GM12891 (cell line): ENCODE data around the gene CCDC88C.

ENCODE experiments used
- DNase-seq: peaks from one replicate; pipeline ENCODE4 v3.0.0; 2011; ENCODE audit warnings: low spot score; ENCODE audit not compliant: insufficient read length
- FAIRE-seq: peaks from 2 replicates; lab custom pipeline; 2011; peaks lifted over from hg19 to GRCh38; lab: Jason Lieb, UNC
- PAX5 ChIP-seq: IDR thresholded peaks from 2 replicates; pipeline ENCODE4 v1.6.1; 2011; ENCODE audit warnings: low read length, moderate library complexity, mild to moderate bottlenecking; ENCODE audit not compliant: insufficient read depth, severe bottlenecking
- POLR2A ChIP-seq: IDR thresholded peaks from 2 replicates; pipeline ENCODE4 v1.6.1; 2011; ENCODE audit warnings: low read depth, low read length, control low read depth
- POLR2AphosphoS5 ChIP-seq: IDR thresholded peaks from 2 replicates; pipeline ENCODE4 v1.6.1; 2011; ENCODE audit warnings: low read depth, low read length, control low read depth
- POU2F2 ChIP-seq: IDR thresholded peaks from 2 replicates; pipeline ENCODE4 v1.6.1; 2011; ENCODE audit warnings: low read depth, mild to moderate bottlenecking, control low read depth, low read length, moderate library complexity
- SPI1 ChIP-seq: IDR thresholded peaks from 2 replicates; pipeline ENCODE4 v1.6.1; 2011; ENCODE audit warnings: low read depth, low read length, control low read depth
- TAF1 ChIP-seq: IDR thresholded peaks from 2 replicates; pipeline ENCODE4 v1.6.1; 2011; ENCODE audit warnings: low read depth, low read length, control low read depth

Gene CCDC88C

DNA sequence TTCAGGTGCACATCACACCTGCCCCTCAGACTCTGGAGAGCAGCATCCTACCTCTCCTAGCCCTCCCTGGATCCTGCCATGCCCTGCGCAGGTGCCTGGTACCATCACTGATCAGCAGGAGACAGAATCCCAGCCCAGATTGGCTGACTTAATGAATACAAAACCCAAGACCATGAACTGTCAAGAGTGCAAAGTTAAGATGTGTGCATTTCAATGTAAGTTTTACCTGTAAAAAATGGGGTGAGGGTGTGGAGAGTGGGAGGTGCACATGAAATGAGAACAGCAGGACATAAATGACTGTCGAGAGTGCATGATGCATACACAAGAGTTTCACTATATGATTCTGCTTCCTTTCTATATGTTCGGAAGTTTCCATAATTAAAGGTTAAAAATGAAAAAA lies 115.2 kb downstream of the CCDC88C start:
- TF ChIP-seq SPI1 (no peak), POU2F2 (peak; percentile 56; the same call in 1 of the 2 replicates)
- DNase-seq (peak; percentile 53), FAIRE-seq (peak; percentile 23)

DNA sequence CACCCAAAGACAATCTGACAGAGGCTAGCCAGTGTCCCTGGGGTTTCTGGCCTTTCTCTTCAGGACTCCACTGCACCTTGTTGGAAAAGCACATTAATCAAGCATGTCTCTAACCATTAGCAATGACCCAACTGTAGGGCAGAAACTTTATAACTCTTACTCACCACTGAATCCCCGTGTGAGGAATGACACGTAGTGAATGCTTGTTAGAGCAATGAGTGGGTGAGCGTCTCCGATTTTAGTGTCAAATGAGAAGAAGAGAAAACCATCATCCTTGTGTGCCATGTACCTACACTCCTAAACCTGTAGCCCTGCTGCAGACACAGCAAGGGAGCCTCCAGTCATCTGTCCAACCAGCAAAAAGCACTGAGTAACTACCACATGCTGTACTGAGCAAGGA lies 116.7 kb downstream of the CCDC88C start:
- DNase-seq (no peak), FAIRE-seq (no peak)
- TF ChIP-seq SPI1 (no peak), POU2F2 (no peak), POLR2AphosphoS5 (no peak), TAF1 (no peak), PAX5 (no peak), POLR2A (no peak)

DNA sequence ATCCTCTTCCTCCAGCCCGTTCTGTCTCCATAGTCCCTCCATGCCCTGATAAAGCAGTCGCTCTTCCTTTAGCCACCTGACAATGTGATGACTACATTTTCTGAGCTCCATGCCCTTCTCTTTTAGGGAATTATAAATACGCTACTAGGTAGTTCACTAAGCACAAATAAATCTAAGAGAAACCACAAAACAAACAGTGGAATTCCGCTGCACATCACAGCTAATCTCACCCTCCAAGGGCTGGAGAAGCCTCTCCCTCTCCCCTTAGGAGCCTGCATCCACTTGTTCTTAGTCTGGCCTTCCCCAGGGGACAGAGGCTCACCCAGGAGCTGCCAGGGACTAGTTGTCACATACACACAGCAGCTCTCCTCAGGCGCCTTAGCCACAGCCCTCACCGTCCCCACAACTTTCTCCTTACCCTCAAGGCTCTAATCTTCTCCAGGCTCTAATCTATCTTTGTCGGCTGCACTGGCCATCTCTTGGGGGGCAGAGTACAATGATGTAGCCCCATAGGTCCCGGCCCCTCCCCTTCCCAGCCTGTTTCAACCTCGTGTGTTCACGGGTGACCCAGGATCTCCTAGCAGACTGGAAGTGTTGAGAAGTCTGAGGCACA lies 117.2 kb downstream of the CCDC88C start:
- DNase-seq (no peak), FAIRE-seq (no peak)
- TF ChIP-seq TAF1 (no peak), POLR2AphosphoS5 (no peak), POU2F2 (no peak), PAX5 (no peak)

DNA sequence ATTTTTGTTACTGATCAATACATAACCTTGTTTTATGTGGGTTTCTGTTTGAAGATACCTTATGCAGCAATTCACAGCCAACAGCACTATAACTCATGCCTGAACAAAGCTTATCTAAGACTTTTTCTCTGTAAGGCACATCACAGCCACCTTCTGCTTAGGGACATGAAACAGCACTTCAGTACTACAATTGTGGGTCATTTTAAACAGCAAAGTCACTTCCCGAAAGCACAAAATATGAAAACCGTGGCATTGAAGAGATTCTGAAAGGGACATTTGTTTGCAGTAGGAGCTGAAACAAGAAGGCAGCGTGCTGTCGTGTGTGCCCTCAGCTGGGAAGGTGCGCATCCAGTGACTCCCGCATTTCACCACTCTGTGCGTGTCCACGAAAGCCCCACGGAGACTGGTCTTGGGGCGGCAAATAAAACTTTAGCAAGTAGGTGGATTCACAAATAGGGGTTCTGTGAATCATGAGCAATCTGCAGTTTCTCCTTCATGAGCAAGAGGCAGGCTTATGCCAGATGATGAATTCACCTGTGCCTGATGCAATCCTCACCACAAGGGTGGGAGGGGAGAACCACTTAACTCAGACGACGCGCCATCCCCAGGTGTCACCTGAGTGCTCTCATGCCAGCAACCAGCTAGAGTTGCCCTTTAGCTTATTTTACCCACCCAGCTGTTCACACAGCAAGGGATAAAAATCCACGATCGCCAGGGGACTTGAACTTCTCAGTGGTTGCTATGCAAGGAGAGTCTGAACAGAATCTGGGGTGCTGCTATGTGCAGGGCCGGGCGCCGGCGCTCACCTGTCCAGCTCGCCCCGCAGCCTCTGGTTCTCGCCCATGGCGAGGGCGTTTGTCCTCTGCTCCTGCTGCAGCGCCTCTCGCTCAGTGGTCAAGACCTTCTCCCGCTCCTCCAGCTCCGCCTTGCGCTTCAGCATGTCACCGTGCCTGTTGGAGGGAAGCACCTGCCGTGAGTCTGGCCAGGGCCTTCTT lies 118.2 kb downstream of the CCDC88C start:
- no peak for DNase-seq
- TF ChIP-seq TAF1 (no peak), POLR2A (no peak), PAX5 (no peak), POLR2AphosphoS5 (no peak), SPI1 (no peak), POU2F2 (no peak)

DNA sequence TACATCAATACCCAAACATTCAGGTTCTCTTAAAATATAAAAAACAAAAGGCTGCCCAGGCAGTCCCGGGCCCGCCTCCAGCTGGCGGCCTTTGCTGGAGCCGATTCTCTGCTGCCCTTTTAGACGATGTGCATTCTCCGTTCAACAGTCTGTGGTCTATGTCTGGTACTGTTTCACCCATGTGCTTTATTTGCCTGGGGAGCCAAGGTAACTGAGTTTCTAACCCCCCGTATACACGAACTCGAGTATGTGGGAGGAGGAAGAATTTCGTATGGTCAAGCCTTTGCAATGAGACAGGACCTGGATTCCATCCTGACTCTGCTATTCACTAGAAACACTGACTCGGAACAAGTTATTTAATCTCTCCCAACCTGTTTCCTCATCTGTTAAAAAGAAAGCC lies 119.0 kb downstream of the CCDC88C start:
- DNase-seq, result no peak

More for the DNA sequence above, 118.2 kb downstream of the CCDC88C start:
- no peak for FAIRE-seq

DNA sequence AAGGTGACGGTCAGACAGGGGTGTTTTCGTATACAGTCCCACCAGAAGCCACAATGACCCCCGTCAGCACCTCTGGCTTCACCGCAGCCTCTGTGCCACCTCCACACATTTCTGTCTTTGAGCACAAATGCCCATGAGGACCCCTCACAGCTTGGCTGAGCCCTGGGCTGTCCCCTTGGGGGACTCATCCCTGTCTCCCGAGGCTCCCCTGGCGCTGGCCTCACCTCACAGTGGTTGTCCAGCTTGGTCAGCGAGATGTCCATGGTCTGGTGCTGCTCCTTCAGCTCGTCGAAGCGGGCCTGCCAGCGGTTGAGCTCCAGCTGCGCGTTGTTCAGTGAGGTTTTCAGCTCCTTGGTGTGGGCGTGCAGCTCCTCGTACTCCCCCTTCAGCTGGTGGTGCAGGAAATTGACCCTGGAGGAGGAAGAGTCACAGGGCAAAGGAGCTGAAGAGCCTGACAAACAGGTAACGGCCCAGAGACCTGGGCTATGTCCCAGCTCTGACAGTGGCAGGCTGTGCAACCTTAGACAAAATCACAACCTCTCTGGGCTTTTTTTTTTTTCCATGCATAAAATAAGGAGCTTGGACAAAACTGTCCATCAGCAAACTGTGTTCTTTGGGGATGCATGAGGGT lies 120.4 kb downstream of the CCDC88C start:
- no peak for TF ChIP-seq PAX5
- 0 out of 2 replicates have a peak, but pooled peaks have one; percentile 18 for TF ChIP-seq POU2F2
- no peak for DNase-seq
- FAIRE-seq, result no peak

More for the DNA sequence above, 119.0 kb downstream of the CCDC88C start:
- FAIRE-seq, result no peak
- TF ChIP-seq TAF1, result no peak

DNA sequence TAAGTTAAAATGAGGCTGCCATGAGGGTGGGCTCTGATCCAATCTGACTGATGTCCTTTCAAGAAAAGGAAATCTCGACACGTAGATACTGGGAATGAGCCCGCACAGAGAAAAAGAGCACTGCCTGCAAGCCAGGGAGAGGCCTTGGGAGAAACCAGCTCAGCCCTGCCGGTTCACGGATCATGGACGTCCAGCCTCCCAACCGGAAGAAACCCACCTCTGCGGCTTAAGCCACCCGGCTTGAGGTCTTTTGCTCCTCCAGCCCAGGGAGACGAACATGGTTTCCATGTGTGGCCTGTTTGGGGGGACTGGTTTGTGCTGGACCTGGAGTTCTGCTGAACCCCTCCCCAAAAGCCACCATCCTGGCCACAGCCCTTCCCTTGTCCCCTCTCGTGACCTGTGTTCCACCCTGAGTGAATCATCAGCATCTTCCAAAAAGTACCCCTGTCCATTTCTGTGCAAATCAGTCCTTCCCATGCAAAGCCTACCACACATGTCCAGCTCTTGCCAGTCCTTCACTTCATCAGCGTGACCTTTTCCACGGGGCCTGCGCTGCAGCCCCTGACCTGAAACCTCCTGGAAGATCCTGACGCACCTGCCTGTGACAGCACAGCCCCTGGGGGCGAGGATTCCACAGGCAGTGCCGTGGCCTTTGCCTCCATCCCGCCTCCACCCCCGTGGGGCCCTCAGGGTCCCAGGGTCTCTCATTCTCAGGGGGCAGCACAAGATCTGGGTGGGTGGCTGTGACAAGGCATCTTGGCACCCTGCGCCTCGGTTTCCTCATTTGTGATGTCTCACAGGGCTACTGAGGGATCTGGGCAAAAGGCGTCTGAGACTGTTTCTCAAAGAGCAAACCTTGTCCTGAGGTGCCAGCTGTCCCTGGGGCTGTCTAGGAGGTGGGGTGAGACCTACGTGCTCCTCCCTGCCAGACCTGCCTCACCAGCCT lies 121.5 kb downstream of the CCDC88C start:
- FAIRE-seq, result no peak
- TF ChIP-seq POLR2A (no peak), POU2F2 (no peak), PAX5 (no peak), SPI1 (no peak), POLR2AphosphoS5 (no peak), TAF1 (no peak)
- no peak for DNase-seq

DNA sequence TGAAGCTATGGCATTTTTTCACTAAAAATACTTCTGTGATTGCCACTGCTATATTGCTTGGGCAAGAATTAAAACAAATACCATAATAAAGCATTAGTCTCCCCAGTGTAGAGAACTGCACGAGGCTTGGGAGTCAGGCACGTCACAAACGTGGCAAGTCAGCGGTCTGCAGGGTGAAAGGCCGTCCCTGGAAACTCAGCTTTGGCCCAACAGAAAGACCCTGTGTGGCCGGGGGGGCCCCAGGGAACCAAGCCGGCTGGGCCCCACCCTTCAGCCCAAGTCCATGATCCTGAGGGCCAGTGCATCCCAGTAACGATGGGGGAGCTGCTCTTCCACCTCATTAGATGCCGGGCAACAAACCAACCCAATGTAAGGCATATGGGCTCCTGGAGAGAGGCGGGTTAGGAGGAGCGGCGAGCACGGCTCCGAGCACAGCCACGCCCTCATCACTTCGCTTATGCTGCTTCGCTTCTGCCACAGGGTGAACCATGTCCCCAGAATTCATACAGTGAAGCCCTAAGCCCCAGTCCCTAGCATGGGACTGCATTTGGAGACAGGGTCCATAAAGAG lies 122.3 kb downstream of the CCDC88C start:
- DNase-seq (no peak), FAIRE-seq (no peak)
- no peak for TF ChIP-seq POU2F2
- TF ChIP-seq POLR2A, result no peak
- TF ChIP-seq SPI1, result no peak
- TF ChIP-seq PAX5, result no peak
- no peak for TF ChIP-seq POLR2AphosphoS5
- TF ChIP-seq TAF1, result no peak

DNA sequence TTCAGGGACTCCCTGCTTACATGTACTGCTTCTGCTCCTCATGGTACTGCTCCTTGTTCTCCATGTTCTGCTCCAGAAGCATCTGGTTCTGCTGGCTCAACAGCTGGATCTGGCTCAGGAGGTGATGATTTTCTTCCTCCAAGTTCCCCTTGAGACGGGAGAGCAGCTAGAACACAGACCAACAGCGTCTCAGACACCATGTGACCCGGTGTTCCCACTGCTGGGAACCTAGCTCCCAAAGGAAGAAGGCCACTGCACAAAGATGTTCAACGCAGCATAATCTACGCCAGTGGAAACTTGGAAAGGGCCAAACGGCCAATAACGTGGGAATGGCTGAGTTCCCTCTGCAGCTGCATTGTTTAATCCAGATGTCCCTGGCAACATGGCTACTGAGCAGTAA lies 123.5 kb downstream of the CCDC88C start:
- DNase-seq (no peak), FAIRE-seq (no peak)
- TF ChIP-seq PAX5 (no peak), SPI1 (no peak), POLR2A (no peak), POU2F2 (no peak), TAF1 (no peak), POLR2AphosphoS5 (no peak)
